SH-SY5Y (cell line): ENCODE measurements around the gene CCDC88B.

ENCODE experiments used
- GATA2 ChIP-seq: IDR thresholded peaks from 2 replicates; pipeline ENCODE4 v1.6.1; 2011; ENCODE audit warnings: mild to moderate bottlenecking, low read depth, low read length
- GATA3 ChIP-seq: IDR thresholded peaks from 2 replicates; pipeline ENCODE4 v1.6.1; 2011; ENCODE audit warnings: low read depth, mild to moderate bottlenecking, low read length, moderate library complexity

DNA sequence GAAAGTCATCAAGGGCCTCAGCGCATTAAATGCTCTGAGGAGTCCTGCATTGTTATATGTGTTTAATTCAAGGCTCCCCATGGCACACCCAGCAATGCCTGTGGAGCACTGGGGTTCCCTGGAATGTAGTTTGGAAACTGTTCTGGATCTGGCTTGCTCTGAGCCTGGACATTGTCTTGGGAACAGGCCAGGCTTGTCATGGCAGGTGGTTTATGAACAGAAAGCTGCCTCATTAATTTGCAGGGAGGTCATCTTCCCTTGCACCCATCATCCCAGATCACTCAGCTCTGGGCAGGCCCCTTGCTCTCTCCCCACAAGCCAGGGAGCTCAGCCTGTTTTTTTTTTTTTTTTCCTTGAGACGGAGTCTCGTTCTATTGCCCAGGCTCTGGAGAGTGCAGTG is 51.8 kb downstream of the CCDC88B start:
- TF ChIP-seq GATA2 (no peak), GATA3 (no peak)
